Omental fat pad (tissue), 4 donors: Measurements from ENCODE around the gene GAPDHS. TPM values are rescaled to one million over a fixed set of nuclear protein-coding genes. Genes with fewer than 3 reads are reported as not detected.

Experiments
- ATAC-seq: fragments of 150-250 bp; one replicate; pipeline ENCODE4 v1.9.1; 2016; ENCODE audit warnings: mild to moderate bottlenecking, moderate library complexity; ENCODE audit not compliant: low FRiP score
- DNase-seq: peaks from one replicate; pipeline ENCODE4 v3.0.0-alpha.2; 2019; ENCODE audit warnings: low spot score
- total RNA-seq, 4 donors: library from RNA; depleted of rRNA; stranded (reverse); fragments of >200 nt; gene quantifications; one replicate each; pipeline ENCODE4 v1.1.0, GENCODE V29; 2016
- TF ChIP-seq, protein P1 (sequence below), 3 donors: fragments of 450-650 bp; IDR thresholded peaks; one replicate each; pipeline ENCODE4 v1.5.1; 2016 to 2017; ENCODE audit warnings: antibody characterized with exemption in 3 of 3, mild to moderate bottlenecking in 3 of 3, moderate library complexity in 2 of 3

Gene GAPDHS
- total RNA-seq: not detected

DNA sequence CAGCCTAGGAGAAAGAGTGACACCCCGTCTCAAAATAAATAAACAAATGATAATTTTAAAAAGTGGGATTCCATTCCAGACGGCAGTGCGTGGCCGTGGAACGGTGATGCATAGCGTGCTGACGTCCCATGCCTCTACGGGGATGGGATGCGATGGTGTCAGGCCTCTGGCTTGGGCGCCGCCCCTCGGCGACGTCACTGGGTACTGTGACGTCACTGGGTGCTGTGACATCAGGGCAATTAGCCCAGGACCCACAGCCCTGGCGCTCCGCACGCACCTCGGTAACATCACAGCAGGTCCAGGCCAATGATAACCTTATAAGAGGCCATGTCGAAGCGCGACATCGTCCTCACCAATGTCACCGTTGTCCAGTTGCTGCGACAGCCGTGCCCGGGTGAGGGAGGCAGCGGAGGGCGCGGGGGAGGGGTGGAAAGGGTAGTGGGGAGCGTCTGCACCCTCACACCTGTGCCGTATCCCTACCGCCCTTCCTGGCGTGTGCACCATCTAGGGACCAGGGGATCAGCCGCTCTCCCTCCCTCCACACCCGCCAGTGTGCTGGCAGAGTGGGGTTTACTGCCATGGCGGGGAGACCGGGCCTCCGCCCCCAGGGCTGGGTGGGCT lies at the start of gene GAPDHS:
TSS of gene GAPDHS (plus strand) at position 256 of the 621 bp plus-strand sequence. CDS start at position 328, 72 bp downstream.
- DNase-seq (no peak), ATAC-seq (no peak)
- TF ChIP-seq, protein P1, sequence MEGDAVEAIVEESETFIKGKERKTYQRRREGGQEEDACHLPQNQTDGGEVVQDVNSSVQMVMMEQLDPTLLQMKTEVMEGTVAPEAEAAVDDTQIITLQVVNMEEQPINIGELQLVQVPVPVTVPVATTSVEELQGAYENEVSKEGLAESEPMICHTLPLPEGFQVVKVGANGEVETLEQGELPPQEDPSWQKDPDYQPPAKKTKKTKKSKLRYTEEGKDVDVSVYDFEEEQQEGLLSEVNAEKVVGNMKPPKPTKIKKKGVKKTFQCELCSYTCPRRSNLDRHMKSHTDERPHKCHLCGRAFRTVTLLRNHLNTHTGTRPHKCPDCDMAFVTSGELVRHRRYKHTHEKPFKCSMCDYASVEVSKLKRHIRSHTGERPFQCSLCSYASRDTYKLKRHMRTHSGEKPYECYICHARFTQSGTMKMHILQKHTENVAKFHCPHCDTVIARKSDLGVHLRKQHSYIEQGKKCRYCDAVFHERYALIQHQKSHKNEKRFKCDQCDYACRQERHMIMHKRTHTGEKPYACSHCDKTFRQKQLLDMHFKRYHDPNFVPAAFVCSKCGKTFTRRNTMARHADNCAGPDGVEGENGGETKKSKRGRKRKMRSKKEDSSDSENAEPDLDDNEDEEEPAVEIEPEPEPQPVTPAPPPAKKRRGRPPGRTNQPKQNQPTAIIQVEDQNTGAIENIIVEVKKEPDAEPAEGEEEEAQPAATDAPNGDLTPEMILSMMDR (IDR thresholded peaks at IDR 0.05): no peak

DNA sequence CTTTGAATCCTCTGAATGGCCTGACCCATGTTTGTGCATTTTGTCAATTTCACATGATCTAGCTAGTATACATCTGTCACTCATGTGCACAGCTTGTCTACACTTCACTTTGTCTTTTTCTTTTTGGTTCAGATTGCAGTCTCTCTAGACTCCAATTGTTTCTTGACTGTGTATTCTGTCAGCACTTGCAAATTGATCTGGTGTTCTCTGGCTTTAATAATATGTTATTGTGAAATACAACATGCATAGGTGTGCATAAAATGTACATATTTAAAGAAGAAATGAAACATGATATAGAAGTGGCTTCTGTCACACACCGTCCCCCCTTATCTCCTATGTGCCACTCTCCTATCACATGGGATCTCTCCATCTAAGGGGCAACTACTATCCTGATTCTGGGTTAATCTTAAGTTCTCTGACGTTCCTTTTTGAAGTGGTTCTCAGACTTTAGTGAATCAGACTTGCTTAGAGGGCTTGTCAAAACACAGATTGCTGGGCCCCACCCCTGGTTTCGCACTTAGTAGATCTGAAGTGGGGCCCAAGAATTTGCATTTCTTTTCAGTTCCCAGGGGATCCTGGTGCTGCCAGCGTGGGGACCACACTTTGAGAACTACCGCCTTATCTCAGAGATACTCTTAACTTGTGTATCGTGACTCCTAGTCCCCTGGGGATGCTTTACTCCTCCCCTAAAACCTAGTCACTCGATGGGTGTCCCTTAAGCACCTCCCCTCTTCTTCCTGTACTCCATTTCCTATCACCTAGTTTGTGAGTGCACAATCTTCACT lies 48.8 kb upstream of the GAPDHS start:
- TF ChIP-seq, protein P1 (IDR thresholded peaks at IDR 0.05): no peak
- no peak for ATAC-seq
- no peak for DNase-seq

DNA sequence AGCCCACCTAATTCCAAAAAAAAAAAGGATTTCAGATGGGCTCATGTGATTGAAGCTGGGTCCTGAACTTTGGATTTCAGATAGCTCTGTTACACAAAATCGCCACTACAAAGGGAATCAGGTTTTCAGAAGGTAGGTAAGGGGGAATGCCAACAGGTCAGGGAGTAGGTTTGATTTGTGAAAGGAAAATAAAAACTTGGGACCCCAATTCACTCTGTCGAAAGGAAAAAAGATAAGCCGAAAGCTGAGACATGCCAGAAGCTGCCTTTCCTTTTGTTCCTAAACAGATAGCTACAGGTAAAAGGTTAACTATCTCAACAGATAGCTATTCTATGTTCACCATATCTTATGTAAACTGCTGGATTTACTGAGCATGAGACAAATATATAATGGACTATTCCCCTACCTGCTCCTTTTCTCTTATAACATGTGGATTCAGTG lies 47.0 kb upstream of the GAPDHS start:
- TF ChIP-seq, protein P1 (IDR thresholded peaks at IDR 0.05): no peak
- DNase-seq (no peak), ATAC-seq (no peak)

DNA sequence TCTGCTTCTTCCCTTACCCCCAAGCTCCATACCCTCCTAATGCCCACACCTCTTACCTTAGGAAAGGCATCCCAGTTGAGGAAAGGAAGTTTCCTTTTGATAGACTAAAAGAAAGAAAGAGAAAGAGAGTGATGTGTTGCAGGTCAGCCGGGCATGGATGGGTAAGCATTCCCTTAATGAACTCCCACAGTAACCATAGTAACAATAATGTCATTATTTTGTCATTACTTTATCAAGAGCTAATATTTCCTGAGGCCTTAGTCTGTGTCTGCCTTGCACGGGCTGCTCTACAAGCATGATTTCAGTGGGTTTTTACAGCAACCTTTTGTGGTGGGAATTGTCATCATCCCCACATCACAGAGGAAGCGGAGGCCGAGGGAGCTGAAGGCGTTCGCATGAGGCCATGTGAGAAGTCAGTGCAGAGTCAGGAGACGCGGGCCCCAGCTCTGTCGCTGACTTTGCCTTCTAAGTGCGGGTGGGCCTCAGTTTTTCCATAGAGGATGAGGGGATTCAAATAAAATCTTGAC lies 45.5 kb upstream of the GAPDHS start:
- ATAC-seq (no peak), DNase-seq (no peak)
- TF ChIP-seq, protein P1 (IDR thresholded peaks at IDR 0.05): no peak

DNA sequence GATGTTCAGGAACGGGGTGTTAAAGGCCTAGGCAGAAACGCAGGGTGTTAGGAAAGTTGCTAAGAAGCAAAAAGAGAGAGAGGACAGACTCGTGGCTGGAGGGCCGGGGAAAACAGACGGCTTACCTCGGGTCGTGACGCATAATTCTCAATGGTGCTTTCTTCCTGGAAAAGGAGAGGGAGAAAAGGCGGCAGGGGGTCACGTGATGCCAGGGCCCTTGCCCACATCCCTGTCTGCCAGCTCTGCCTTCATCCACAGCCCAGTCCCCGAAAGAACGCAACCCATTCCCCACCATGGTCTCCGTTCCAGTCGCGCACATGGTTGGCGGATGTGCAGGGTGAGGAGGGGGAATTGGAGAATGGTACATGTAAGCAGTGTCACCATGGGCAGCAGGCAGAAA lies 44.6 kb upstream of the GAPDHS start:
- ATAC-seq: no peak
- TF ChIP-seq, protein P1 (IDR thresholded peaks at IDR 0.05): no peak
- DNase-seq: no peak

DNA sequence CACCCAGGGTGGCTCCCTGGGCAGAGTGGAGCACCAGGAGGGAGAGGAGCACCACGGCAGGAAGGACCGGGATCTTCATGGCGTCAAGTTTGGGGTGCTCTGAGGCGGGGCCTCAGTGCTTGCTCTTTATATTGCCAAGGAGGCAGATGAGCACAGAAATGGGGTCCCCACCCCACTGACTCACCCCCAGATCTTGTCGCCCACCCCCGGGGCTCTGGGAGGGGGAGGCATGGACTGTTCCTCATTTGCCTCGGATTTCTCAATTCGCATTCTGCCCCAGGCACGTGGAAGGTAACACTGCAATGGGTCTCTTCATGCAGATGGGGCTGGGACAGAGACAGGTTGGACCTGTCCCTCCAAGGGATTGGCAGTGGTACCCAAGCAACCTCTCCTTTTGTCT lies 42.9 kb upstream of the GAPDHS start, which contains the start of gene KRTDAP:
TSS of gene KRTDAP (minus strand) at position 101 of the 400 bp plus-strand sequence. CDS start at position 79, 22 bp downstream.
- DNase-seq: no peak
- no peak for ATAC-seq
- TF ChIP-seq, protein P1 (IDR thresholded peaks at IDR 0.05): no peak
